KOPT-K1 (cell line): Measurements from ENCODE around the gene SELPLG.
"Not testable (repeated sequence)": the region's sequence is repeated elsewhere in the genome, so short reads cannot be mapped to it uniquely, and the experiment has no call there.

Experiments used
- H3K27ac ChIP-seq: fragments of 200-600 bp; sonication (generic); 2 replicates; pipeline ENCODE4 v1.5.1; 2016; ENCODE audit warnings: antibody characterized with exemption, mild to moderate bottlenecking, low read depth, low read length; ENCODE audit not compliant: poor library complexity, severe bottlenecking
- H3K36me3 ChIP-seq: fragments of 200-600 bp; sonication (generic); 2 replicates; pipeline ENCODE4 v1.5.1; 2017; ENCODE audit warnings: antibody characterized with exemption, mild to moderate bottlenecking, low read length, moderate library complexity; ENCODE audit not compliant: insufficient read depth
- H3K9me3 ChIP-seq: fragments of 200-600 bp; sonication (generic); 2 replicates; pipeline ENCODE4 v1.5.1; 2017; ENCODE audit warnings: antibody characterized with exemption, low read length, mild to moderate bottlenecking; ENCODE audit not compliant: insufficient read depth, poor library complexity, severe bottlenecking

SELPLG gene

GRCh38 chr12:108622421-108622820, 11.3 kb downstream of the SELPLG start:
- Histone ChIP-seq H3K36me3 (peaks cover 80% of the 10 kb centered on the region), H3K27ac (no peak overlapping the region), H3K9me3 (no peaks in the 10 kb centered on the region)

- Histone ChIP-seq H3K27ac (no peak overlapping the region), H3K36me3 (peaks cover 68% of the 10 kb centered on the region), H3K9me3 (peaks cover under 1% of the 10 kb centered on the region)
Observed at GRCh38 chr12:108621161-108621560, 12.5 kb downstream of the SELPLG start.

GRCh38 chr12:108620236-108620879, 13.3 kb downstream of the SELPLG start:
- peaks cover 60% of the 10 kb centered on the region for H3K36me3 ChIP-seq
- H3K9me3 ChIP-seq: peaks cover 8% of the 10 kb centered on the region
- H3K27ac ChIP-seq: no peak overlapping the region

GRCh38 chr12:108619369-108620160, 14.1 kb downstream of the SELPLG start:
- Histone ChIP-seq H3K27ac (no peak overlapping the region), H3K9me3 (peaks cover 8% of the 10 kb centered on the region), H3K36me3 (peaks cover 52% of the 10 kb centered on the region)

- peak overlapping the region; percentile 96 for H3K27ac ChIP-seq
- H3K36me3 ChIP-seq: peaks cover 45% of the 10 kb centered on the region
- not testable (repeated sequence) for H3K9me3 ChIP-seq
Observed at GRCh38 chr12:108618953-108619274, 14.8 kb downstream of the SELPLG start.

- H3K9me3 ChIP-seq: peaks cover 8% of the 10 kb centered on the region
- peaks cover 39% of the 10 kb centered on the region for H3K36me3 ChIP-seq
- peak overlapping the region; percentile 96 for H3K27ac ChIP-seq
Observed at GRCh38 chr12:108618079-108618952, 15.4 kb downstream of the SELPLG start.

- Histone ChIP-seq H3K27ac (peak overlapping the region; percentile 96), H3K9me3 (peaks cover 8% of the 10 kb centered on the region), H3K36me3 (peaks cover 28% of the 10 kb centered on the region)
Observed at GRCh38 chr12:108616941-108617858, 16.5 kb downstream of the SELPLG start.

GRCh38 chr12:108616359-108616758, 17.3 kb downstream of the SELPLG start:
- peak overlapping the region; percentile 96 for H3K27ac ChIP-seq
- peaks cover 8% of the 10 kb centered on the region for H3K9me3 ChIP-seq
- peaks cover 20% of the 10 kb centered on the region for H3K36me3 ChIP-seq

- peak overlapping the region; percentile 96 for H3K27ac ChIP-seq
- peaks cover 15% of the 10 kb centered on the region for H3K36me3 ChIP-seq
- peaks cover 8% of the 10 kb centered on the region for H3K9me3 ChIP-seq
Observed at GRCh38 chr12:108615918-108616317, 17.8 kb downstream of the SELPLG start.

- H3K36me3 ChIP-seq: peaks cover 3% of the 10 kb centered on the region; the same call in 1 of the 2 replicates
- H3K9me3 ChIP-seq: peaks cover 8% of the 10 kb centered on the region
- H3K27ac ChIP-seq: no peak overlapping the region
Observed at GRCh38 chr12:108614639-108615038, 19.1 kb downstream of the SELPLG start.

- no peak overlapping the region for H3K27ac ChIP-seq
- H3K36me3 ChIP-seq: no peaks in the 10 kb centered on the region
Observed at GRCh38 chr12:108614041-108614440, 19.7 kb downstream of the SELPLG start.

GRCh38 chr12:108613548-108613947, 20.1 kb downstream of the SELPLG start:
- Histone ChIP-seq H3K9me3 (peaks cover 8% of the 10 kb centered on the region), H3K36me3 (no peaks in the 10 kb centered on the region), H3K27ac (no peak overlapping the region)

More at GRCh38 chr12:108614041-108614440, 19.7 kb downstream of the SELPLG start:
- peaks cover 8% of the 10 kb centered on the region for H3K9me3 ChIP-seq

- Histone ChIP-seq H3K36me3 (no peaks in the 10 kb centered on the region), H3K9me3 (peaks cover 8% of the 10 kb centered on the region), H3K27ac (no peak overlapping the region)
Observed at GRCh38 chr12:108612788-108613282, 20.9 kb downstream of the SELPLG start.

GRCh38 chr12:108611884-108612415, 21.7 kb downstream of the SELPLG start:
- Histone ChIP-seq H3K27ac (no peak overlapping the region), H3K36me3 (no peaks in the 10 kb centered on the region), H3K9me3 (peaks cover 8% of the 10 kb centered on the region)
